ENCODE measurements around the gene ACTL7A.

GRCh38 chr9:108857572-108857971, 4.5 kb upstream of the ACTL7A start:
- TF ChIP-seq GATA3 (IDR thresholded peaks at IDR 0.05; ENCODE audit: low read depth, low read length) = no peak
- TF ChIP-seq GATA2 (IDR thresholded peaks at IDR 0.05; ENCODE audit: low read depth, low read length) = no peak
